Trophoblast cell (in vitro differentiated cells and primary cell): ENCODE results near the gene MARS2.
A peak's percentile ranks its signal among the peaks of the same experiment; 100 is the strongest.
"Not testable (repeated sequence)": the region's sequence is repeated elsewhere in the genome, so short reads cannot be mapped to it uniquely, and the experiment has no call there.

Experiments used
- DNase-seq, 2 donors: peaks; one replicate each; pipeline ENCODE4 v3.0.0-alpha.2; 2016
- H2AFZ ChIP-seq: 2 replicates; pipeline ENCODE4 v1.6.1; 2013; ENCODE audit warnings: low read length, moderate library complexity, mild to moderate bottlenecking; ENCODE audit not compliant: insufficient read depth, poor library complexity
- H2AK5ac ChIP-seq: 2 replicates; pipeline ENCODE4 v1.6.1; 2013; ENCODE audit warnings: mild to moderate bottlenecking, low read length
- H2BK120ac ChIP-seq: 2 replicates; pipeline ENCODE4 v1.6.1; 2013; ENCODE audit warnings: low read length, mild to moderate bottlenecking, moderate library complexity; ENCODE audit not compliant: insufficient read depth, poor library complexity
- H2BK12ac ChIP-seq: 2 replicates; pipeline ENCODE4 v1.6.1; 2013; ENCODE audit warnings: mild to moderate bottlenecking, low read length, moderate library complexity
- H2BK5ac ChIP-seq: 2 replicates; pipeline ENCODE4 v1.6.1; 2013; ENCODE audit warnings: low read length, low read depth, moderate library complexity, mild to moderate bottlenecking; ENCODE audit not compliant: poor library complexity
- H3K14ac ChIP-seq: 2 replicates; pipeline ENCODE4 v1.6.1; 2013; ENCODE audit warnings: mild to moderate bottlenecking, low read length
- H3K18ac ChIP-seq: 2 replicates; pipeline ENCODE4 v1.6.1; 2013; ENCODE audit warnings: mild to moderate bottlenecking, low read length
- H3K23ac ChIP-seq: 2 replicates; pipeline ENCODE4 v1.6.1; 2013; ENCODE audit warnings: low read length
- H3K27ac ChIP-seq: 2 replicates; pipeline ENCODE4 v1.5.1; 2013; ENCODE audit warnings: low read depth, mild to moderate bottlenecking, inconsistent platforms, low read length, moderate library complexity
- H3K27me3 ChIP-seq: 2 replicates; pipeline ENCODE4 v1.6.1; 2013; ENCODE audit warnings: inconsistent platforms, mild to moderate bottlenecking, low read length, moderate library complexity; ENCODE audit not compliant: insufficient read depth
- H3K36me3 ChIP-seq, 2 experiments: 1 replicate in 1 of 2; 2 replicates in 1 of 2; pipeline ENCODE4 v1.6.1; 2013; ENCODE audit warnings: low read length in 2 of 2, mild to moderate bottlenecking in 2 of 2, moderate library complexity in 1 of 2; ENCODE audit not compliant: insufficient read depth in 2 of 2, control insufficient read depth in 1 of 2
- H3K4ac ChIP-seq: 2 replicates; pipeline ENCODE4 v1.6.1; 2013; ENCODE audit warnings: low read depth, mild to moderate bottlenecking, low read length, moderate library complexity
- H3K4me1 ChIP-seq, 2 experiments: 1 replicate in 1 of 2; 2 replicates in 1 of 2; pipeline ENCODE4 v1.6.1; 2013; ENCODE audit warnings: low read length in 2 of 2, mild to moderate bottlenecking in 2 of 2, moderate library complexity in 1 of 2; ENCODE audit not compliant: insufficient read depth in 2 of 2, control insufficient read depth in 1 of 2
- H3K4me2 ChIP-seq: 2 replicates; pipeline ENCODE4 v1.6.1; 2013; ENCODE audit warnings: inconsistent platforms, mild to moderate bottlenecking, low read length, moderate library complexity
- H3K4me3 ChIP-seq: 2 replicates; pipeline ENCODE4 v1.5.1; 2013; ENCODE audit warnings: mild to moderate bottlenecking, low read depth, low read length, inconsistent platforms
- H3K79me1 ChIP-seq: one replicate; pipeline ENCODE4 v1.6.1; 2013; ENCODE audit warnings: low read length
- H3K79me2 ChIP-seq: 2 replicates; pipeline ENCODE4 v1.6.1; 2013; ENCODE audit warnings: low read length, mild to moderate bottlenecking; ENCODE audit not compliant: control insufficient read depth, insufficient read depth, poor library complexity
- H3K9ac ChIP-seq: 2 replicates; pipeline ENCODE4 v1.6.1; 2013; ENCODE audit warnings: mild to moderate bottlenecking, low read length
- H3K9me3 ChIP-seq: 2 replicates; pipeline ENCODE4 v1.6.1; 2013; ENCODE audit warnings: low read depth, mild to moderate bottlenecking, control low read depth, inconsistent platforms, low read length; ENCODE audit not compliant: insufficient read depth
- H4K12ac ChIP-seq: 2 replicates; pipeline ENCODE4 v1.6.1; 2013; ENCODE audit warnings: low read depth, mild to moderate bottlenecking, low read length, moderate library complexity
- H4K8ac ChIP-seq: 2 replicates; pipeline ENCODE4 v1.6.1; 2013; ENCODE audit warnings: low read depth, mild to moderate bottlenecking, low read length, moderate library complexity
- H4K91ac ChIP-seq: one replicate; pipeline ENCODE4 v1.6.1; 2013; ENCODE audit warnings: low read depth, mild to moderate bottlenecking, low read length, moderate library complexity
- WGBS: extraction: QIAGEN DNeasy Blood & Tissue Kit; methylation state at CpG from one replicate; pipeline ENCODE4 v1.1.7; 2013; ENCODE audit warnings: missing lambda C conversion rate; ENCODE audit not compliant: insufficient read length, insufficient coverage; ENCODE audit errors: extremely low coverage; 5-methylcytosine and 5-hydroxymethylcytosine counted together

MARS2 gene

DNA sequence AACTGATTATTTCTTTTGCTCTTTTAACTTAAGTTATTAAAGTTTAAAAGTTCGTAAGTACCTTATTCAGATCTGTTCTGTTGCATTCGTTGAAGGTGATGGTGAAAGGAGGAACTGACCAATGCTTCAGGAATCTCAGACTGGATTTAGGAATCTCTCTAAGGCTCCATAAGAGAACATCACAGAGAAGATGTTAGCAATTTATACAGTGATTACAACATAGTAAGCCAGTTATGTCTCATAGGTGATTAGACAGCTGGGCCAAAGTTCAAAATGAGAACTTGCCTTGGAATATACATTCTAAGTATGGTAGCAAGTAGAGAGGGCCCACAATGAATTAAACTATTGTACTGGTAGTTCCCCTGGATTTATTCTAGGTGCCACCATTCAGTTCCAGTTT lies 3.2 kb downstream of the MARS2 start:
- Histone ChIP-seq H2BK120ac (no peak overlapping the region), H4K12ac (no peak overlapping the region), H2BK12ac (no peak overlapping the region), H3K27ac (no peak overlapping the region), H3K27me3 (no peaks in the 10 kb centered on the region), H3K14ac (no peak overlapping the region), H2AK5ac (no peak overlapping the region), H3K23ac (no peak overlapping the region), H3K9ac (no peak overlapping the region), H3K36me3 (no peaks in the 10 kb centered on the region), H3K79me1 (peaks cover 4% of the 10 kb centered on the region), H3K4me3 (no peak overlapping the region), H3K79me2 (no peaks in the 10 kb centered on the region), H2AFZ (no peak overlapping the region), H4K91ac (no peak overlapping the region), H2BK5ac (no peak overlapping the region), H3K4ac (no peak overlapping the region), H3K4me2 (no peak overlapping the region), H3K9me3 (no peaks in the 10 kb centered on the region), H3K4me1 (peaks cover 9 to 13% of the 10 kb centered on the region in 2 experiments), H3K18ac (no peak overlapping the region), H4K8ac (no peak overlapping the region)
- peak; percentile 53 to 88 for DNase-seq
- no CpG with 5 or more reads among the region's 2 CpGs for WGBS

DNA sequence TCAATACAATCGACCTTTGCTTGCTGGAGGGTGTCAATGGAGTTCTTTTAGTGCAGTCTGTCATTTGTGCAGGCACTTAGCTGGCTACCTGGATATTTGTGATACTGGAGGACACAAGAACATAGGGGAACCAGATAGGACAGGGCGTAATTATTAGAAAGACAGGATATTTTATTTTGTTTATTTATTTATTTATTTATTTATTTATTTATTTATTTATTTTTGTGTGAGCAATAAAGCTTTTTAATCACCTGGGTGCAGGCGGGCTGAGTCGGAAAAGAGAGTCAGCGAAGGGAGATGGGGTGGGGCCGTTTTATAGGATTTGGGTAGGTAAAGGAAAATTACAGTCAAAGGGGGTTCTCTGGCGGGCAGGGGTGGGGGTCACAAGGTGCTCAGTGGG lies 4.0 kb downstream of the MARS2 start:
- not testable (repeated sequence) for H2AFZ ChIP-seq, H2BK5ac ChIP-seq, H3K23ac ChIP-seq, H3K27me3 ChIP-seq, H2AK5ac ChIP-seq, H3K14ac ChIP-seq, H2BK12ac ChIP-seq, H3K9ac ChIP-seq, H3K27ac ChIP-seq, H4K8ac ChIP-seq, H4K91ac ChIP-seq, DNase-seq, H3K36me3 ChIP-seq, H3K79me1 ChIP-seq, H3K4me3 ChIP-seq, H3K79me2 ChIP-seq, H4K12ac ChIP-seq, H3K4me2 ChIP-seq, H3K18ac ChIP-seq, H3K9me3 ChIP-seq, H2BK120ac ChIP-seq, H3K4ac ChIP-seq
- H3K4me1 ChIP-seq, result peaks cover 9 to 13% of the 10 kb centered on the region in 2 experiments
- WGBS, result no CpG with 5 or more reads among the region's 7 CpGs

DNA sequence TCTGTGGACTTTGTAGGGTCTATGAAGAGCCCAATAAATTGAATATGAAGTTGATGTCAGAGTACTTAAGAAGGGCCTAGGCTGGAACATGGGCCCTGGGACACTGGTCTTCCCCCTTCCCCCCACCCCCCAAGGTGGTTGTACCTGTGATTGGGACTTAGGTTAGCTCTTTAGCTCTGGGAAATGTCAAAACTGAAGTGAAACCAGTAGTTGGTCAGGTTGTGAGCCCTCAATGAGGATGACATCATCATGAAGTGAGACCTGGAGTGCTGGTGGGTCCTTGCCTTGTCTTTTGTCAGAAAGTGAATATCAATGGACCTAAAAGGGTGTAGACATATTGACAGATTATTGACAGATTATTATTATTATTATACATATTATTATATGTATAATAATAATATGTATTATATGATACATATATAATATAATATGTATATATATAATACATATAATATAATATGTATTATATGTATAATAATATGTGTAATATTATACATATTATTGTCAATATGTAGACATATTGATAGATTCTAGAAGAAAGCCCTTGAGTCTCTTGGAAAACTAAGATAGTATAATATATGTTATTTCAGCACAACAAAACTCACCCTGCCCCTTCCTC lies 5.4 kb downstream of the MARS2 start:
- Histone ChIP-seq H3K9ac (no peak overlapping the region), H3K4ac (no peak overlapping the region), H4K12ac (no peak overlapping the region), H3K23ac (no peak overlapping the region), H2AFZ (no peak overlapping the region), H3K4me2 (no peak overlapping the region), H3K18ac (no peak overlapping the region), H2AK5ac (no peak overlapping the region), H2BK120ac (no peak overlapping the region), H4K8ac (no peak overlapping the region), H3K79me2 (no peaks in the 10 kb centered on the region), H3K14ac (no peak overlapping the region), H3K79me1 (peaks cover under 1% of the 10 kb centered on the region), H3K9me3 (no peaks in the 10 kb centered on the region), H4K91ac (no peak overlapping the region), H3K27me3 (no peaks in the 10 kb centered on the region), H2BK5ac (no peak overlapping the region), H3K4me3 (no peak overlapping the region), H3K36me3 (no peaks in the 10 kb centered on the region), H3K27ac (no peak overlapping the region), H3K4me1 (peaks cover 9 to 13% of the 10 kb centered on the region in 2 experiments), H2BK12ac (no peak overlapping the region)
- DNase-seq, result no peak

DNA sequence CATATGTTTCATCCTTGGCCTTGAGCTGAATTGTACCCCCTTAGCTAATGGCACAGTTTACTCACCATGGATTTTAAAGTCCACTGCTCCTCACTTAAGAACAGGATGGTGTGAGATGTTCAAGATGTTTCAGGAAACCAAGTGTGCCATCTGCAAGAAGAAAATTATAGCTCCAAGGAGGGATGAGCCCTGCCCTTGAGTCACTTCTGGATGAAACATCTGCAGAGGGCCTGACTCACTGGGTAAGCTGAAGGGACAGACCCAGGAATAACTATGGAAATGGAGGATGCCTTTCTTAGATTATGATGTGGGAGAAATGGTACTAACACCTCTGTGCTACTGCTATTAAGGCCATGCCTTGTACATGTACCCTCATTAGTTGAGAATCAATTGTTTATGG lies 6.4 kb downstream of the MARS2 start:
- Histone ChIP-seq H3K27ac (no peak overlapping the region), H3K4me1 (peaks cover 1 to 7% of the 10 kb centered on the region in 2 experiments), H2AFZ (no peak overlapping the region), H3K27me3 (no peaks in the 10 kb centered on the region), H3K9ac (no peak overlapping the region), H2BK5ac (no peak overlapping the region), H2BK12ac (no peak overlapping the region), H3K14ac (no peak overlapping the region), H4K91ac (no peak overlapping the region), H4K12ac (no peak overlapping the region), H3K36me3 (no peaks in the 10 kb centered on the region), H3K4me3 (no peak overlapping the region), H3K4me2 (no peak overlapping the region), H3K18ac (no peak overlapping the region), H3K79me2 (no peaks in the 10 kb centered on the region), H4K8ac (no peak overlapping the region), H2AK5ac (no peak overlapping the region), H3K9me3 (no peaks in the 10 kb centered on the region), H3K4ac (no peak overlapping the region), H3K79me1 (no peaks in the 10 kb centered on the region), H2BK120ac (no peak overlapping the region), H3K23ac (no peak overlapping the region)
- DNase-seq, result no peak
